ENCODE data around the gene PHF21A. TPM values are rescaled to one million over a fixed set of nuclear protein-coding genes. Genes with fewer than 3 reads are reported as not detected.

PHF21A gene
- total and polyA plus RNA-seq, 2 donors (not counting 3 experiments of a cell fraction or from before 2014, with no cell fraction given), result 14.1 to 30.5 TPM

DNA sequence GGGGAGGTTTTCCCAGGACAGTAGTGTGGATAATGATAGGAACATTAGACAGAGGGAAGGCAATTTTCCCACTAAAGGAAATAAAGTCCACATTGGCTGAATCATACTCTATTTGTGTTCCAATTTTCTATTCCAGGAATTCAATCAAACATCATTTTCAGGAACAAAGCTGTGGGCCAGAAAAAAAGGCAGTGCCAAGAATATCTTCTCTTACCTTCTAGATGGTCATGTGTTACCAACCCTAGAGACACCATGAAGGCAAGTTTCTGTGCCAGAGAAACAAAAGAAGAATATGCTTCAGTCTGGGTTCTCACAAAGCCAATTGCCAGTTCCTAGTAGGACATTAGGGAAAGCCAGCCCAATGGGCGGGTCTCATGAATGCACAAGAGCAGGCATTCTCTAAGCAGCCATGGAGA lies 171.3 kb downstream of the PHF21A start:
- FAIRE-seq (no peak), DNase-seq (ENCODE audit: low read depth, low spot score) (no peak)
- peaks cover 8 to 26% of the 10 kb centered on the region in 2 experiments for H3K36me3 ChIP-seq (ENCODE audit: control insufficient read depth in 2 of 2, extremely low read depth in 1 of 2, insufficient read depth in 2 of 2, low read length in 2 of 2)
- H3K9ac ChIP-seq (replicated peaks; ENCODE audit: extremely low read depth, insufficient read depth, low read length), result no peak overlapping the region
- intact Hi-C loops (cut with micrococcal nuclease), result no loop called here
- H3K79me2 ChIP-seq (ENCODE audit: control insufficient read depth, insufficient read depth, low read length), result no peaks in the 10 kb centered on the region
- no peak overlapping the region for H2AFZ ChIP-seq (ENCODE audit: low read depth, low read length)
- no peaks in the 10 kb centered on the region for H3K9me1 ChIP-seq (replicated peaks; ENCODE audit: control insufficient read depth, extremely low read depth, insufficient read depth, low read length)
- TF ChIP-seq POLR2A (IDR thresholded peaks at IDR 0.05; ENCODE audit: low read depth, low read length) (no peak), GATA2 (IDR thresholded peaks at IDR 0.05; ENCODE audit: insufficient read depth, insufficient read length, low read depth, low read length) (no peak), FOS (IDR thresholded peaks at IDR 0.05; ENCODE audit: borderline replicate concordance, insufficient read depth, low read length) (no peak), MYC (IDR thresholded peaks at IDR 0.05; ENCODE audit: low read depth, low read length) (no peak)
- H3K4me1 ChIP-seq (ENCODE audit: control insufficient read depth, extremely low read depth, insufficient read depth, low read length), result no peaks in the 10 kb centered on the region
- no peaks in the 10 kb centered on the region for H4K20me1 ChIP-seq (replicated peaks; ENCODE audit: control insufficient read depth, extremely low read depth, insufficient read depth, low read length)
- no peak overlapping the region for H3K27ac ChIP-seq (ENCODE audit: insufficient read depth, low read depth, low read length)
- CTCF ChIA-PET, result interaction anchor here (1.1 to 7.1 kb wide), 3 partner anchors 9 to 54 kb away, joined by 3 to 52 read pairs (median 4); no protein-coding TSS in a partner anchor
- no peak overlapping the region for H3K4me2 ChIP-seq (ENCODE audit: insufficient read depth, low read length)
- no peak overlapping the region for H3K4me3 ChIP-seq (replicated peaks in 1 of 3; ENCODE audit: insufficient read depth in 1 of 3, low read depth in 1 of 3, low read length in 3 of 3)
- no TSS peak for BruUV-seq (replicated peaks)
- no peaks in the 10 kb centered on the region for H3K9me3 ChIP-seq (replicated peaks; ENCODE audit: control insufficient read depth, insufficient read depth, low read length)
- POLR2A ChIA-PET, result no interaction called here
- dilution Hi-C loops (cut with MboI; ENCODE audit: extremely low pct_ligation_motif_present, low sequenced_read_pairs), result no loop called here
- H3K27me3 ChIP-seq (ENCODE audit: control insufficient read depth in 2 of 2, insufficient read depth in 2 of 2, low read length in 2 of 2), result no peaks in the 10 kb centered on the region

DNA sequence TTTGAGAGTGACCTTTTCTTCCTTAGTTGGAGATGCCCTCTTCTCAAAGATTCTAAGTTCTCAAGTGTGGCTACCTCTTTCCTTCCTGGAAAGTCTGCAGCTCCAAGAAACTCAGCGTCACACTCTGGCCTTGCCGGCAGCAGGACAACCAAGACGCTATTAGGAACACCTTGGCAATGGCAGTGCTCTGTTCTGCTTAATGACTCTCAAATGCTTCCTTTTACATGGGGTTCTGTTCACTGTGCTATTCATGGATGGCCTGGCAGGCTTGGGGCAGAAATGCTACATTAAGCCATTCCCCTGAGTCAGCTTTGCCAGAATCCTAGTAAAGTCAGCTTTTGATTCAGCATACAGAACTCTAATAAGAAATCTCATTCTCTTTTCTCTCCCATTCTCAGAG lies 172.9 kb downstream of the PHF21A start:
- Histone ChIP-seq H3K27ac (ENCODE audit: insufficient read depth, low read depth, low read length) (no peak overlapping the region), H3K9me3 (replicated peaks; ENCODE audit: control insufficient read depth, insufficient read depth, low read length) (no peaks in the 10 kb centered on the region), H4K20me1 (replicated peaks; ENCODE audit: control insufficient read depth, extremely low read depth, insufficient read depth, low read length) (no peaks in the 10 kb centered on the region), H3K79me2 (ENCODE audit: control insufficient read depth, insufficient read depth, low read length) (no peaks in the 10 kb centered on the region), H3K9me1 (replicated peaks; ENCODE audit: control insufficient read depth, extremely low read depth, insufficient read depth, low read length) (no peaks in the 10 kb centered on the region), H3K4me2 (ENCODE audit: insufficient read depth, low read length) (no peak overlapping the region), H3K4me1 (ENCODE audit: control insufficient read depth, extremely low read depth, insufficient read depth, low read length) (no peaks in the 10 kb centered on the region), H2AFZ (ENCODE audit: low read depth, low read length) (no peak overlapping the region), H3K4me3 (replicated peaks in 1 of 3; ENCODE audit: insufficient read depth in 1 of 3, low read depth in 1 of 3, low read length in 3 of 3) (no peak overlapping the region), H3K36me3 (ENCODE audit: control insufficient read depth in 2 of 2, extremely low read depth in 1 of 2, insufficient read depth in 2 of 2, low read length in 2 of 2) (peaks cover 8 to 32% of the 10 kb centered on the region in 2 experiments), H3K27me3 (ENCODE audit: control insufficient read depth in 2 of 2, insufficient read depth in 2 of 2, low read length in 2 of 2) (no peaks in the 10 kb centered on the region), H3K9ac (replicated peaks; ENCODE audit: extremely low read depth, insufficient read depth, low read length) (no peak overlapping the region)
- dilution Hi-C loops (cut with MboI; ENCODE audit: extremely low pct_ligation_motif_present, low sequenced_read_pairs) (no loop called here), intact Hi-C loops (cut with micrococcal nuclease) (no loop called here)
- no TSS peak for BruUV-seq (replicated peaks)
- DNase-seq (ENCODE audit: low read depth, low spot score) (no peak), FAIRE-seq (no peak)
- ChIA-PET POLR2A (no interaction called here), CTCF (interaction anchor here (7.1 kb wide), 1 partner anchor 16 kb away, joined by 52 read pairs; no protein-coding TSS in a partner anchor)
- no peak for TF ChIP-seq JUN (IDR thresholded peaks at IDR 0.05; ENCODE audit: borderline replicate concordance, insufficient read depth, insufficient read length, low read depth)
- TF ChIP-seq FOS (IDR thresholded peaks at IDR 0.05; ENCODE audit: borderline replicate concordance, insufficient read depth, low read length), result no peak
- TF ChIP-seq, protein P1, sequence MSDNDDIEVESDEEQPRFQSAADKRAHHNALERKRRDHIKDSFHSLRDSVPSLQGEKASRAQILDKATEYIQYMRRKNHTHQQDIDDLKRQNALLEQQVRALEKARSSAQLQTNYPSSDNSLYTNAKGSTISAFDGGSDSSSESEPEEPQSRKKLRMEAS (IDR thresholded peaks at IDR 0.05; ENCODE audit: insufficient read depth, insufficient read length), result no peak
- no peak for TF ChIP-seq GATA2 (IDR thresholded peaks at IDR 0.05; ENCODE audit: insufficient read depth, insufficient read length, low read depth, low read length)

All from endothelial cell of umbilical vein (primary cell).